GM12873 (cell line): ENCODE data around the gene MCMBP.

Experiments used
- CTCF ChIP-seq: IDR thresholded peaks from 2 replicates; pipeline ENCODE4 v1.5.1; 2012; ENCODE audit warnings: low read depth, mild to moderate bottlenecking, moderate library complexity, low read length, control low read depth; ENCODE audit not compliant: insufficient read depth; ENCODE audit errors: missing control alignments

Gene MCMBP

GRCh38 chr10:119860866-119861607 lies 11.6 kb downstream of the MCMBP start:
- TF ChIP-seq CTCF = no peak

- peak; percentile 43 for TF ChIP-seq CTCF
These were observed 13.0 kb downstream of the MCMBP start for GRCh38 chr10:119859420-119860258.

GRCh38 chr10:119858063-119858462 lies 14.6 kb downstream of the MCMBP start:
- TF ChIP-seq CTCF = no peak

- no peak for TF ChIP-seq CTCF
These were observed 19.1 kb downstream of the MCMBP start for GRCh38 chr10:119853574-119853973.

GRCh38 chr10:119852822-119853221 lies 19.8 kb downstream of the MCMBP start:
- no peak for TF ChIP-seq CTCF

GRCh38 chr10:119852277-119852676 lies 20.4 kb downstream of the MCMBP start:
- TF ChIP-seq CTCF = no peak

- no peak for TF ChIP-seq CTCF
These were observed 22.7 kb downstream of the MCMBP start for GRCh38 chr10:119849944-119850343.
